Right ventricle myocardium superior (tissue), 1 donor: ENCODE data around the gene LAMC2. TPM values are rescaled to one million over a fixed set of nuclear protein-coding genes. Genes with fewer than 3 reads are reported as not detected.

Source experiments
- ATAC-seq: fragments of 200-7000 bp; cut with Tn5 transposase; one replicate; pipeline ENCODE4 v1.9.1; 2020; ENCODE audit warnings: mild to moderate bottlenecking; ENCODE audit not compliant: poor library complexity
- DNase-seq: peaks from one replicate; pipeline ENCODE4 v3.0.0-alpha.2; 2020
- intact Hi-C: fragments of 100-400 bp; cut with DNase I; formaldehyde crosslinking; loops from one replicate; pipeline ENCODE4 v1.11.2; 2022
- total RNA-seq: library from RNA; stranded (reverse); fragmentation: NEBNext Ultra II Directional; extraction: Animal tissue kit (Norgen Biotek cat#: 25700); gene quantifications from one replicate; pipeline ENCODE4 v1.2.1, GENCODE V29; 2021
- donor health status: DM: no; HTN: yes; CAD: no; lungs with severe emphysema.

LAMC2 gene
- total RNA-seq, 1 donor from 2014 or later: 4.0 TPM

DNA sequence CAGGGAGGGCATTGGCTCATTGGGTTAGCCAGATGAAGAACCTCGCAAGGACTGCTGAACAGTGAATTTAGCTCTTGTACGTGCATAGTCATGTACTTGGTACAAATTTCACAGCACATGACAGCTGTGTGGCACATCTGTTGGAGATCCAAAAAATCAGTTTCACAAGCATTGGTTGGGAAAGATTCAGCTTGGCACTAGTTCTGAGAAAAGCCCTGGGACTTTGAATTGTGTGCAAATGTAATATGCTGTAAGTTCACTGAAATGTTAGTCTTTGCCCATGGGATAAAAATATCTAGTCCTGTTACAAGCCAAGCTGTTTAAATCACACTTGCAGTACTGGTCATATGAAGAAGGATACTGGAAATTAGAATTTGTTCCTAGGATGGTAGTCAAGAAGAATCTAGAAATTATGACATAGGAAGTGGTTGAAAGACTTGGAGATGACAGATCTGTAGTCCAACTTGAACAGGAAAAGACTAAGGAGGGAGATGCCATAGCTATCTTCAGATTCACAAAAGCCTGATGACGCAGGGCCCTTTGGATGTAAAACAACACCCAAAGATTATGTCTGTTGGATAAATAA, 19.2 kb downstream of the LAMC2 start:
- DNase-seq (no peak), ATAC-seq (peak; percentile 75)
- intact Hi-C loops: no loop called here

GRCh38 chr1:183206538-183207122, 20.6 kb downstream of the LAMC2 start:
- ATAC-seq: no peak
- intact Hi-C loops: no loop called here
- DNase-seq: no peak

DNA sequence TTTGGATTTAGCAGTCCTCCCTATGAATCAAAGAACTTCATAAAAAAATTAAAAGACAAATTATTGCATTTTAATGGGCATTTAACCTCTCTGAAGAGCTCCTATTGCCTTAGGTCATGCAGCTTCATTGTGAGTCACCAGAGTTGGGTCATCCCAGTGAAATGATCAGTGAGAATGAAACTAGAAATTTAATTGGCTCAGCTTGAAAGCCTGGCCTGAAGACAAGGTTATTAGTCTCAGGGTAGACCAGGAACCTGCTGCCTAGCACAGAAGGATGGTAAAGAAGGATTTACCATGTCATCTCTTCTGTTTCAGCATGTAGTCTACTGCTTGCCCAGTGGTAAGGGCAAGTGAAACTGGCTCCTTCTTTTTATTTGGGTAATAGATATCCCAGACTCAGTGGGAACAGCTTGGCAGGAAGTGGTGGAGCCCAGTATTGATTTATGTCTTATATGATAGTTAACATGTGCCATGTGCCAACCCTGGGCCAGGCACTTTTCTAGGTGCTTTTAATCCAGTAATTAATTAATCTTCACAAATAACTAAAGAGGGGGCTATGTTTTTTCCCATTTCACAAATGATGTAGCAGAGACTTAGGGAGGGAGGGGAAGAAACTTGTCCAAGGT, 23.6 kb downstream of the LAMC2 start:
- intact Hi-C loops: no loop called here
- DNase-seq (no peak), ATAC-seq (peak; percentile 67)

- intact Hi-C loops: no loop called here
- no peak for ATAC-seq
Observed at GRCh38 chr1:183210681-183211080, 24.6 kb downstream of the LAMC2 start.

GRCh38 chr1:183212870-183213269, 26.8 kb downstream of the LAMC2 start:
- intact Hi-C loops: no loop called here
- no peak for ATAC-seq
- no peak for DNase-seq

More at GRCh38 chr1:183210681-183211080, 24.6 kb downstream of the LAMC2 start:
- no peak for DNase-seq

DNA sequence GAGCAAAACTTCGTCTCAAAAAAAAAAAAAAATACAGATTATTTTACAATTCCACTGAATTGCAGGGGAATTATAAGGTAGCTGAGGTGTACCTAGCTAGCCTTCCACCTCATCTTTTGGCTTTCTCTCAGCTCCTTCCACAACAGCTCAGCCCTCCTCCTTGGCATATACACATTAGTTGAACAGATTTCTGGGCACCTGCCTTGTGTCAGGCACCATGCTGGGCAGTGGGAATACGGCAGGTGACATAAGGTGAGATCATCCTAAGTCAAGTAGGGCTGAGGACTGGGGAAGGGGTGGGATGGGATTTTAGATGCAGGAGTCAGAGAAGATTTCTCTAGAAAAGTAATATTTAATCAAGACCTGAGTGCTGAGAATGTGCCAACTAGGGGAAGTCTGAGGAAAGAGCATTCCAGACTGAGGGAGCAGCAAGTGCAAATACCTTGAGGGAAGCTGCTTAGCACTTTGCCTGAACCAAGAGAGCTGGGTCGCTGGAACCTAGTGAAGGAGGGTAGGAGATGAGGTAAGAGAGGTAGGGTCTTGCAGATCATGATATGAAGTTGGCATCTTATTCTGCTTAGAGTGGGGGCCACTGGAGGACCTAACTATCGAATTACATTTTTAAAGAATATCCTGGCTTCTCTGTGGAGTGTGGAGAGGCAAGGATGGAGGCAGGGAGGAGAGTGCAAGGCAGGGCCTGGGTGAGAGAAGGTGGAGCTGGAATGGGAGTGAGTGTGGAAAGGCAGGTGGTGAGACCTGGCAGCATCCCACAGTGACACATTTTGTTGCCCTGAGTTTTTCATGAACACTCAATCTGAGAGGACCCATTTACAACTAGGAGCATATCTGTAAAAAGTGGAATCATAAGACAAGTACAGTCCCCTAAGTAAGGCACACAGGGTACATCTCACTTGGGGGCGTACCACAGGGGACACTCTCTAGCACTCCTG, 28.2 kb downstream of the LAMC2 start:
- intact Hi-C loops: no loop called here
- ATAC-seq (no peak), DNase-seq (no peak)

GRCh38 chr1:183215076-183215720, 29.1 kb downstream of the LAMC2 start:
- intact Hi-C loops: no loop called here
- DNase-seq: no peak
- ATAC-seq: no peak

DNA sequence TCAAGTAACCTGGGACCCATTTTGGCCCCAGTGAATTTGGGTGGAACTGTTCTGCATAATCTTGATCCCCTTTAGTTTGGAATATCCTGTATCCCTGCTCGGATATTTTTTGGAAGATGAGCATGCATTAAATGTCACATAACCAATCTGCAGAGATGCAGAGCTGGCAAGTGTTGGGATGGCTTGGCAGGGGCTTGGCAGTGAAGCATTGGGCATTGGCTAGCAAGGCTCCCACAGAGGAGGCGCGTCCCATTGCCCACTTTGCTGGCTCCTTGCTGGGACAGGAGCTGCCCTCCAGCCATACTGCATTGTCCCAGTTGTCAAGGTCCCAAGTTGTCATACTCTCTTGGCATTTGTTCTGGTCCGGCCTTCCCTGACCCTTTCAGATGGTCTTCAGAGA, 29.9 kb downstream of the LAMC2 start:
- intact Hi-C loops: no loop called here
- ATAC-seq: no peak
- DNase-seq: no peak

- DNase-seq: peak; percentile 83
- intact Hi-C loops: no loop called here
- peak; percentile 97 for ATAC-seq
Observed at GRCh38 chr1:183218027-183218618, 32.1 kb downstream of the LAMC2 start.

DNA sequence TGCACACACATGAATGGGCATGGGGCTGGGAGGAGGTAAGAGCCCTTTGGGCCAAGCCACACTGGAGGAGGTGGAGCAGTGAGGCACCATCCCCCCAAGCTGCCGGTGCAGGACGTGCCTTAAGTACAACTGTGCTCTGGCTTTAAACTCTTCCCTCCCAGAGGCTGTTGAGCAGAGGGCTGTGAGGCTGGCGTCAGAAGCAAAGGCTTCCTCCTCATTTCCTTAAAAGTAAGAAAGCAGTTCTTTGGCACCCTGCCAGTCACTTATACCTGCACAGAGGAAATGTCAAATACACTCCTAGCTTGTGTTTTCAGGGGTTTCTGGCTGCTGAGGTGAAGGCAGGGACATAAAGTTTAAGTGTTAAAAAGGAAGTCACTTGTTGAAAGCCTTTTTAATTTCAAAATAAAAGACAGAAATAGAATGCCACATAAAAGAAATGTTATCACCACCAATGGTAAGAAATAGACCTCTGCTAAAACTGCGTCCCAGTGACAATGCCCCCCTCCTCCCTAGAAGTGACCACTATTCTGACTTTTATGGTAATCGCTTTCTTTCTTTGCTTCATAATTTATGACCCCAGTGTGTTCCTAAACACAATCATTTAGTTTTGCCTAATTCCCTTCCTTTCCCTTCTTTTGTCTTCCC, 33.0 kb downstream of the LAMC2 start:
- intact Hi-C loops: no loop called here
- peak; percentile 50 for DNase-seq
- peak; percentile 70 for ATAC-seq

DNA sequence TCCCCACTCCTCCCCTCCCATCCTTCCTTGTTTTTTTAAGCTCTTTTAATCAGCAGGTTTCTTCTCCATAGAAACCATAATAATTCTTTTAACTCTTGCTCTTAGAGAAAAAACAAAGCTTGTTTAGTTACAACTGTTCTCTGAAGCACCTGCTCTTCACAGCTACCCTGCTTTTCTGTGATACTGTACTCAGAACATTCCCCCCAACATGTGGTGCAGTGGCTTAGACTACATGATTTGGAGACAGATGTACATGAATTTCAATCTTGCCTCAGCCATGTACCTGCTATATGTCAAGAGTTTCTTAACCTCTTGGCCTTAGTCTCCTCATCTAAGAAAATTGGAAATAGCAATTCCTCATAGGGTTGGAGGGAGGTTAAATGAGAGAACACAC, 33.5 kb downstream of the LAMC2 start:
- ATAC-seq (no peak), DNase-seq (no peak)
- intact Hi-C loops: no loop called here

- DNase-seq: no peak
- intact Hi-C loops: no loop called here
- ATAC-seq: no peak
Observed at GRCh38 chr1:183222909-183223308, 36.8 kb downstream of the LAMC2 start.

DNA sequence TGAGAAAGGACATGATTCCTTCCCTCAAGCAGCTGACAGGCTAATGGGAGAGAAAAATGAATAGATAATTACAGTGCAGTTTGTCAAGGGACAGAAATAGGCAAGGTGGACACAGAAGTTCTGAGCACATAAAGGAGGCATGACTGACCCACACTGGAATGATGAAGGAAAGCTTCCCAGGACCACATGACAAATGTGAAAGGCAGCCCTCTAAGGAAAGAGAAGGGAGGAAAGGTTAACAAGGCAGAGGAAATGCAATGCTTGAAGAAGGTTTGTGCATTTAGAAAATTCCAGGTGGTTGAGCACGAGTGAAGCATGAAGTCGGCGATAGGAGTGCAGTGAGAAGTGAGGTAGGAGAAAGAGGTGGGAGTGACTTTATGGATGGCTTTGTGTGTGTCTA, 37.4 kb downstream of the LAMC2 start:
- DNase-seq (no peak), ATAC-seq (no peak)
- intact Hi-C loops: no loop called here

GRCh38 chr1:183226361-183226760, 40.3 kb downstream of the LAMC2 start:
- ATAC-seq: no peak

GRCh38 chr1:183226963-183227362, 40.9 kb downstream of the LAMC2 start:
- DNase-seq: no peak
- intact Hi-C loops: loop anchor here (5.0 kb wide), 1 partner anchor 265 kb away; no protein-coding TSS in a partner anchor
- no peak for ATAC-seq

More at GRCh38 chr1:183226361-183226760, 40.3 kb downstream of the LAMC2 start:
- intact Hi-C loops: loop anchor here (5.0 kb wide), 1 partner anchor 264 kb away; no protein-coding TSS in a partner anchor
- no peak for DNase-seq

DNA sequence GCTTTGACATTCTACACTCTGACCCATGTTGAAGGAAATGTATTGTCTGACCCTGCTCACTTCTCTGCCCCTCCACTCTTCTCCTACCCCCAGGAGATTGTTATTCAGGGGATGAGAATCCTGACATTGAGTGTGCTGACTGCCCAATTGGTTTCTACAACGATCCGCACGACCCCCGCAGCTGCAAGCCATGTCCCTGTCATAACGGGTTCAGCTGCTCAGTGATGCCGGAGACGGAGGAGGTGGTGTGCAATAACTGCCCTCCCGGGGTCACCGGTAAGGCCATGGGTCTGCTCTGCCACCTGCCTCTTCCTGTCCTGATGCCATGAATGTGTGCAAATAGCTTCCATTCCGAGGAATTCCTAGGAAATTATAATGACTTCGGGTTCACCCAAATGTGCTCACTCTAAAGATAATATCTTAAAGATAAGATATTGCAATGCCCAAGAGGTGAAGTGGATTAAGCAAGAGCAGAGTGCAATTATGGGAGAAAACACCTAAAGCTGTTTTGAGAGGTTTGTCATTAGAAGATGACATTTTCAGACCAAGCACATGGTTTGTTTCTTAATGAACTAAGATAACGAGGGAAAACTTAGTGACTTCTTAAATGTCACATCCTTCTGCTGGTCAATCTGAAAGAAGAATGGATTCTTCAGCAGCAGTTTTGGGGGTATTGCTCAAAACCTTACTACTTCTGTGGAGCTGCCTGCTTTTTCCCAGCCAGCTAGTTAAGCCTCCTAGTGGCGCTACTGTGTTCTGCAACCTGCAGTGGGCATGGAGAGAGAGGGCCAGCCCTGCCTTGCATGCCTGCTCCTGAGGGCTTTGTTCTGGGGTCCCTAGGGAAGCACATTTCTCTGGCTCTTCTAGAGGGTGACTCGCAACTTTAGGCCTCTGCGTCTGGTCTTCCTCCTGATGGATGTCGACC, 41.6 kb downstream of the LAMC2 start:
- peak; percentile 72 for ATAC-seq
- intact Hi-C loops: loop anchor here (5.0 kb wide), 1 partner anchor 265 kb away; no protein-coding TSS in a partner anchor
- DNase-seq: peak; percentile 58
